GM23338 (cell line): ENCODE results near the gene TRHDE.

Source experiments
- ETS1 ChIP-seq: IDR thresholded peaks from 2 replicates; pipeline ENCODE4 v1.6.1; 2016; ENCODE audit warnings: antibody characterized with exemption
- EZH2 ChIP-seq: fragments of 200-600 bp; sonication (generic); IDR thresholded peaks from one replicate; pipeline ENCODE4 v1.8.0; 2017; ENCODE audit warnings: antibody characterized with exemption, mild to moderate bottlenecking, low read depth; ENCODE audit not compliant: unreplicated experiment
- POLR2AphosphoS5 ChIP-seq: IDR thresholded peaks from 2 replicates; pipeline ENCODE4 v1.6.1; 2016; ENCODE audit warnings: antibody characterized with exemption, low read depth

- TF ChIP-seq EZH2 (no peak), POLR2AphosphoS5 (no peak), ETS1 (no peak)
Measured at GRCh38 chr12:72295101-72295500, 22.9 kb downstream of the TRHDE start.
